T-helper 22 cell (primary cell): ENCODE data around the gene PPP2R3A.
"Not testable (repeated sequence)": the region's sequence is repeated elsewhere in the genome, so short reads cannot be mapped to it uniquely, and the experiment has no call there.

Experiments used
- DNase-seq: peaks from one replicate; pipeline ENCODE4 v3.0.0-alpha.2; 2020; ENCODE audit warnings: low read depth

The PPP2R3A gene

DNA sequence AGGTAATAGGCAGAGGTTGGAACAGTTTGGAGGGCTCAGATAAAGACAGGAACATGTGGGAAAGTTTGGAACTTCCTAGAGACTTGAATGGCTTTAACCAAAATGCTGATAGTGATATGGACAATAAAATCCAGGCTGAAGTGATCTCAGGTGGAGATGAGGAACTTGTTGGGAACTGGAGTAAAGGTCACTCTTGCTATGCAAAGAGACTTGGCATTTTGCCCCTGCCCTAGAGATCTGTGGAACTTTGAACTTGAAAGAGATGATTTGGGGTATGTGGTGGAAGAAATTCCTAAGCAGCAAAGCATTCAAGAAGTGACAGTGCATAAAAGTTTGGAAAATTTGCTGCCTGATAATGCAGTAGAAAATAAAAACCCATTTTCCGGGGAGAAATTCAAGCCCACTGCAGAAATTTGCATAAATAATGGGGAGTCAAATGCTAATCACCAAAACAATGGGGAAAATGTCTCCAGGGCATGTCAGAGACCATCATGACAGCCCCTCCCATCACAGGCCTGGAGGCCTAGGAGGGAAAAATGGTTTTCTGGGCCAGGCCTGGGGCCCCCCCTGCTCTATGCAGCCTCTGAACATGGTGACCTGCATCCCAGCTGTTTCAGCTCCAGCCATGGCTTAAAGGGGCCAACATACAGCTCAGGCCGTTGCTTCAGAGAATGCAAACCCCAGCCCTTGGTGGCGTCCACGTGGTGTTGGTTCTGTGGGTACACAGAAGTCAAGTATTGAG is 118.3 kb downstream of the PPP2R3A start:
- DNase-seq = not testable (repeated sequence)

DNA sequence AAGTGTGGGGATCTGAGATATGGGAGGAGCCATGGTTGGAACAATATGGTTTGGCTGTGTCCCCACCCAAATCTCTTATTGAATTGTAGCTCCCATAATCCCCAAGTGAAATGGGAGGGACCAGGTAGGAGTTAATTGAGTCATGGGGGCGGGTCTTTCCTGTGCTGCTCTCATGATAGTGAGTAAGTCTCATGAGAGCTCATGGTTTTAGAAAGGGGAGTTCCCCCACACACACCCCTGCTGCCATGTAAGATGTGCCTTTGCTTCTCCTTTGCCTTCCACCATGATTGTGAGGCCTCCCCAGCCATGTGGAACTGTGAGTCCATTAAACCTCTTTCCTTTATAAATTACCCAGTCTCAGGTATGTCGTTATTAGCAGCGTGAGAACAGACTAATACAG is 119.5 kb downstream of the PPP2R3A start:
- not testable (repeated sequence) for DNase-seq

DNA sequence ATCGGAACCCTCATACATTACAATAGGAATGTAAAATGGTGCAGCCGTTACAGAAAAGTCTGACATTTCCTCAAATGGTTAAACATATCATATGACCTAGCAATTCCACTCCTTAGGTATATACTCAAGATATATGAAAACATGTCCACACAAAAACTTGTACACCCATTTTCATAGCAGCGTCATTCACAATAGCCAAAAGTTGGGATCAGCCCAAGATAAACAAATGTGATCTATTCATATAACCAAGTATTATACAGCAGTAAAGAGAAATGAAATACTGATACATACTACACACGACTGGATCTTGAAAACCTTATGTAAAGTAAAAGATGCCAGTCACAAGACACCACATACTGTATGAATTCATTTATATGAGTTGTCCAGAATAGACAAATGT is 128.2 kb downstream of the PPP2R3A start:
- no peak for DNase-seq

DNA sequence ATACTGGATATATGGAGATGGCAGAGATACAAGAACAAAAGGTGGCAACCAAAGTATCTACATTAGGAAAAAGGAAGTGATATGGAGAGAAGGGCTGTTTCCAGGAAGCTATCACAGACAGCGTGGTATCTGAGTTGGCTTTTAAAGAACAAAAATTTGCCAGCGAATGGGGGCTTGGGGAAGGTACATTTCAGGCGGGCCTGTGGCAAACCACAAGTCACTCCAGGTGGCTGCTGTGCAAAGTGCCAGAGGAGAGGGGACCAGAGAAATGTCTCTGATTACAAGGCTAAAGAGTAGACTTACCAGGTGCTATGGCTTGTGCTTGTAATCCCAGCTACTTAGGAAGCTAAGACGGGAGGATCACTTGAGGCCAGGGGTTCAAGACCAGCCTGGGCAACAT is 139.5 kb downstream of the PPP2R3A start:
- no peak for DNase-seq

DNA sequence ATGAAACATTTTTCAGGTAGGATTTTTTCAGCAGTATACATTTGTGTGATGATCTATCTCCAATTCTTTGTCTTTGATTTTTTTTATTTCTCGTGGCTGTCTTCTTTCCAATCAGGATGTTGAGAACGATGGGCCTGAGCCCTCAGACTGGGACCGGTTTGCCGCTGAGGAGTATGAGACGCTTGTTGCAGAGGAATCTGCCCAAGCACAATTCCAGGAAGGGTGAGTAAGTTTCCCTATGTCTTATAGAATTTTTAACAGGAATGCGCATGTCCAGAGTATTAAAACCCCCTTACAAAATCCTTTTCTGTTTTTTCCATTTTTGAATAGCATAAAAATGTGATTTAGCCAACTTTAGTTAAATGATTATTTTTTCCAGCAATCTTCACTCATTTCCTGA is 140.6 kb downstream of the PPP2R3A start:
- no peak for DNase-seq

DNA sequence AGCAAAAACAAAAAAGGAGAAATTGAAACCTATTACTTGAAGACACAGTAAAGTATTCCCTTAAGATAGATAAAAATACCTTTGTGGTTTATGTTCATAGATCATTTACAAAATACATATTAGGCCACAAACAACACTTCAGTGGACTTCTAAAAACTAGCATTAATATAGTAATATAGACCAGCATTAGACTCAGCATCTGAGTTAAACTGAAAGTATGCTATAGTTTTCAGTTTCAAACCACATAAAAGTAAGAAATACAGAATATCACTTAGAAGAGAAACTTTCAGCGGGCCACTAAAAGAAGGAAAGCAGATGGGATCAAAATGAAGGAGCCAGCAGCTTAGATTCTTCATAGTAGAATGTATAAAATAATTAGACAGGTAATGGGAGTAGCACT is 144.0 kb downstream of the PPP2R3A start:
- no peak for DNase-seq

DNA sequence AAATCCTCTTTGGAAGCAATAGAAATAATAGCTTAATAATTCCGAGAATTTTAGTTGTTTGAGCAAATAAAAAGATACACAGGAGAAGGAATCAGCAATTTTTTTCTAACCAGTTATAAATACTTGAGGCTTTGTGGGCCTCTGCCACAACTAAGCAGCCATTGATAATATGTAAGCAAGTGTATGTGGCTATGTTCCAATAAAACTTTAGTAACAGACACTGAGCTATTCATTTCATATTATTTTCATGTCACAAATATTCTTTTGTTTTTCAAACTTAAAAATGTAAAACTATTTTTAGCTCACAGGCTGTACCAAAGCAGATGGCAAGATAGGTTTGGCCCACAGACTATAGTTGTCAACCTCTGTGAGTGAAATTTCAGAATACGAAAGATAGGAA is 145.0 kb downstream of the PPP2R3A start:
- no peak for DNase-seq

DNA sequence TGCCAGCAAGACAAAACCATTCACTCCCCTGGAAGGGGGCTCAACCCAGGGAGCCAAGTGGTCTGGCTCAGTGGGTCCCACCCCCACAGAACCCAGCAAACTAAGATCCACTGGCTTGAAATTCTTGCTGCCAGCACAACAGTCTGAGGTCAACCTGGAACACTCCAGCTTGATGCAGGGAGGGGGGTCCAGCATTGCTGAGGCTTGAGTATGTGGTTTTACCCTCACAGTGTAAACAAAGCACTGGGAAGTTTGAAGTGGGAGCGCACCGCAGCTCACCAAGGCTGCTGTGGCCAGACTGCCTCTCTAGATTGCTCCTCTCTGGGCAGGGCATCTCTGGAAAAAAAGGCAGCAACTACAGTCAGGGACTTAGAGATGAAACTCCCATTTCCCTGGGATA is 148.9 kb downstream of the PPP2R3A start:
- no peak for DNase-seq

DNA sequence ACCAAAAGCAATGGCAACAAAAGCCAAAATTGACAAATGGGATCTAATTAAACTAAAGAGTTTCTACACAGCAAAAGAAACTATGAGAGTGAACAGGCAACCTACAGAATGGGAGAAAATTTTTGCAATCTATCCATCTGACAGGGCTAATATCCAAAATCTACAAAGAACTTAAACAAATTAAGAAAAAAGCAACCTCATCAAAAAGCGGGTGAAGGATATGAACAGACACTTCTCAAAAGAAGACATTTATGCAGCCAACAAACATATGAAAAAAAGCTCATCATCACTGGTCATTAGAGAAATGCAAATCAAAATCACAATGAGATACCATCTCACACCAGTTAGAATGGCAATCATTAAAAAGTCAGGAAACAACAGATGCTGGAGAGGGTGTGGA is 153.8 kb downstream of the PPP2R3A start:
- not testable (repeated sequence) for DNase-seq

DNA sequence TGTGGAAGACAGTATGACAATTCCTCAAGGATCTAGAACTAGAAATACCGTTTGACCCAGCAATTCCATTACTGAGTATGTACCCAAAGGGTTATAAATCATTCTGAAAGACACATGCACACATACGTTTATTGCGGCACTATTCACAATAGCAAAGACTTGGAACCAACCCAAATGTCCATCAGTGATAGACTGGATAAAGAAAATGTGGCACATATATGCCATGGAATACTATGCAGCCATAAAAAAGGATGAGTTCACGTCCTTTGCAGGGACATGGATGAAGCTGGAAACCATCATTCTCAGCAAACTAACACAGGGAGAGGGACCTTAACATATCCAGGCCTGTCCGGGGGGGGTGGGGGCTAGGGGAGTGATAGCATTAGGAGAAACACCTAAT is 154.3 kb downstream of the PPP2R3A start:
- DNase-seq = not testable (repeated sequence)

DNA sequence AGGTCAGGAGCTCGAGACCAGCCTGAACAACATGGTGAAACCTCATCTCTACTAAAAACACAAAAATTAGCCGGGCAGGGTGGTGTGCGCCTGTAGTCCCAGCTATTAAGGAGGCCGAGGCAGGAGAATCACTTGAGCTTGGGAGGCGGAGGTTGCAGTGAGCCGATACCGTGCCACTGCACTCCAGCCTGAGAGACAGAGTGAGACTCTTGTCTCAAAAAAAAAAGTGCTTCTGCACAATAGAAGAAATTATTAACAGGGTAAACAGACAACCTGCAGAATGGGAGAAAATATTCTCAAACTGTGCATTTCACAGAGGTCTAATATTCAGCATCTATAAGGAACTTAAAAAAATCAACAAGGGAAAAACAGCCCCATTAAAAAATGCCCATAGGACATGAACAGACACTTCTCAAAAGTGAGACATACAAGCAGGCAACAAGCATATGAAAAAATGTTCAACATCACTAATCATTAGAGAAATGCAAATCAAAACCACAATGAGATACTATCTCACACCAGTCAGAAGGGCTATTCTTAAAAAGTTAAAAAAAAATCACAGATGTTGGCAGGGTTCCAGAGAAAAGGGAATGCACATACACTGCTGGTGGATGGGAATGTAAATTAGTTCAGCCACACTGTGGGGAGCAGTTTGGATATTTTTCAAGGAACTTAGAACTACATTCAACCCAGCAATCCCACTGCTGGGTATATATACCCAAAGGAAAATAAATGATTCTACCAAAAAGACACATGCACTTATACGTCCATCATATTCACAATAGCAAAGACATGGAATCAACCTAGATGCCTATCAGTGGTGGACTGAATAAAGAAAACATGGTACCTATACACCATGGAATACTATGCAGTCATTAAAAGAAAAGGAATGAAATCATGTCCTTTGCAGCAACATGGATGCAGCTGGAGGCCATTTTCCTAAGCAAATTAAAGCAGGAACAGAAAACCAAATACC is 155.1 kb downstream of the PPP2R3A start:
- DNase-seq = no peak

DNA sequence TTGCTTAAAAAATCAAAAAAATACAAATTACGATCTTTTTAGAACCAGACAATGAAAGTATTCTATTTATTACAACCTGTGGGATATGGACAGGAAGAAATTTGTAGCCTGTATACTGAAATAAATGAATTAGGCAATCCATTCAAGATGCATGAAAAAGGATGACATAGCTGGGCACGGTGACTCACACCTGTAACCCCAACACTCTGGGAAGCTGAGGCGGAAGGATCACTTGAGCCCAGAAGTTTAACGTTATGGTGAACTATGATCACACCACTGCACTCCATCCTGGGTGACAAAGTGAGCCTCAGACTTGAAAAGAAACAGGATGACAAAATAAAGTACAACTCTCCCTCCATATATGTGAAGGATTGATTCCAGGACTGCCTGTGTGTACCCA is 156.5 kb downstream of the PPP2R3A start:
- DNase-seq = no peak

DNA sequence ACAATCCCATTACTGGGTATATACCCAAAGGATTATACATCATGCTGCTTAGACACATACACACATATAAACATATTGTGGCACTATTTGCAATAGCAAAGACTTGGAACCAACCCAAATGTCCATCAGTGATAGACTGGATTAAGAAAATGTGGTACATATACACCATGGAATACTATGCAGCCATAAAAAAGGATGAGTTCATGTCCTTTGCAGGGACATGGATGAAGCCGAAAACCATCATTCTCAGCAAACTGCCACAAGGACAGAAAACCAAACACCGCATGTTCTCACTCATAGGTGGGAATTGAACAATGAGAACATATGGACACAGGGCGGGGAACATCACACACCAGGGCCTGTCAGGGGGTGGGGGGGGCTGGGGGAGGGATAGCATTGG is 166.1 kb downstream of the PPP2R3A start:
- not testable (repeated sequence) for DNase-seq

DNA sequence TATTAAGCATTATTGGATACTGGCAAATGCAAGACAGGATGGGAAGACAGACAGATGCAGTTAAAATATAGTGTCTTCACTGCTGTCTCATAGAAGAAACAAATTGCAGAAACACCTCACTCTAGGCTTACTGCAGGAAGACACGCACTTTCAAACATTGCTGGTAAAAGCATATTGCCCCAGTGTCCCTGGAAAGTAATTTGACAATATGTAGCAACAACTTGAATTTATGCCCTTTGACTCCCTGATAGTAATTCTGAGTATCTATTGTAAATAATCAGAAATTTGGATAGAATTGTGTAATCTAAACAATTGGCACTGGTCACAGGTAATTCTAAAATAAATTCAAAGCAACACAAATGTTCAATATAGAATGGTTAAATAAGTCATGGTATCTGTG is 168.6 kb downstream of the PPP2R3A start:
- no peak for DNase-seq

DNA sequence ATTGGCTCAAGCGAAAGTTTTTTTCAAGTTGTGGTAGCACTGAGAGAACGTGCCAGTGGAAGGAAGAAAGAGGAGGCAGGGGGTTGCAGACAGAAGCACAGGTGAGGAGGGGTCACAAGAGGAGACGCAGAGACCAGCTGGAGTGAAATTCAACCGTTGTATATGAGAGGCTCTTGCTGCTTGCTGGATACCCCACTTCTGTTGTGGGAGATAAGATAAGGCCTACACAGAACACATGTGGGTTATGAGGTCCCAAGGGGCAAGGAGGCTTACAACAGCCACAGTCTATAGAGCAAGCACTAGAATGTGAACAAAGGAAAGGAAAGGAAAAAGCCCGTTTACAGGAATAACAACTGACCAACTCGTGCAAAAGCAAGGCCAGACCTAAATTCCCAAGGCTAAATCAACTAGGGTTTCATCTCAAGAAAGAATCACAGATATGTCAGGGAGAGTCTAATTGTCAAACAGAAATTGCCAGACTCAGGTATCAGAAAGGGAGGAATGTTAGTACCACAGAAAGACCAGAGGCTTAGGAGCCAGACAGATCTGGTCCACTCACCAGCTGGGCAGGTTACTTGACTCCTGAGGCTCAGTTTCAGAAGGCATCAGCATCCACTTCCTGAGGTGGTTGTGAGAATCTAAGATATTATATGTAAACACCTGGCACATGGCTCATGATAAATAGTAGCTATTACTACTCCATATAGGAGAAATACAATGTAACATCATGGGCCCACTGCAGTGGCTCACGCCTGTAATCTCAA is 169.7 kb downstream of the PPP2R3A start:
- no peak for DNase-seq

DNA sequence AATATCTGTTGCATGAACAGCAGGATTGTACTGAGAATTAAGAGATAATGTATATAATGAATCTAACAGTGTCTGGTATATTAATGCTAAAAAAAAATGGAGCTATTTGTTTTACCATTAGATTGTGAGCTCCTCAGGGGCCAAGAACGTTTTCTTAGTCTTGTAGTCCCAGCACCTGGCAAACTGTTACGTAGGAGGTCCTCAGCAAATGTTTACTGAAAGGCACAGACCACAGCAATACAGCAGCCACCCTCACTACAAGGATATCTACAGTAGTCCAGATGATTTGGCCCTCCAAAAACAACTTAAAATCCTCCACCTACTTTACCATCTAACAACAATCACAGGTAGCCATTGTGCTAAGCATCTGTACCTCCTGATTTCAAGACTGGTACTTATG is 170.9 kb downstream of the PPP2R3A start:
- DNase-seq = no peak

DNA sequence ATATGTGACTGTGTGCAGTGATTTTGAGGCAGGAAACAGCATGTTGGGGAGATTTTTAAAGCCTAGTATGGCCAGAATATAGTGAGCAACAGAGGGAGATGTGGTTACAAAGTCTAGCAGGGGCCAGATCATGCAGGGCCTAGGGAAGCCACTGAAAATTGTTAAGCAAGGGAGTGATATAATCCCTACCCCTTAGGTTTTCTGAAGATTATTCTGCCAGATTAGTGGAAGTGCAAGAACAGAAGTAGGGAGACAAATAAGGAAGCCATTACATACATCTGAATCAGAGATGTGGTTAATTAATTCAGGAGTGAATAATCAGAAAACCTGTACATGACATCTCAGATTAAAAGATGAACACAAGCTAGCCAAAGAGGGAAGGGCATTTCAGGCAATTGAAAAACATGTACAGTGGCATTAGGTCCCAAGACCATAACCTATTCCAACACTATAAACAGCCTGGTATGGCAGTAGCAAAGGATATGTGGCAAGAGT is 175.8 kb downstream of the PPP2R3A start:
- DNase-seq = no peak

DNA sequence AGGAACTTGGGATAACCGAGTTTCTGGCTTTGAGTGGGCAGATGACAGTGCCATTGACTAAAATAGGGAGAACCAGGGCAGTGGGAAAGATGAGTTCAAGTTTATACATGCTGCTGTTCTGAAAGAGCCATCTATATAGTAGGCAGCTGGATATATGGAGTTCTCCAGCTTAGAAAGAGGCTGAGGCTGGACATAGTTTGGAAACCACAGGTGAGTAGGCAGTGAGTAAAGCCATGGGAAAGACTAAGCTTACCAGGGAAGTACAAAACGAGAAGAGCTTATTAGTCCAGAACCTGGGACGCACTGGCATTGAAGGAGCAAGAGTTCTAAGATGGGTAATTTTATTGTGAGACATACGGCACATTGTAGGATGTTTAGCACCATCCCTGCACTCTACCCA is 176.4 kb downstream of the PPP2R3A start:
- DNase-seq = no peak

DNA sequence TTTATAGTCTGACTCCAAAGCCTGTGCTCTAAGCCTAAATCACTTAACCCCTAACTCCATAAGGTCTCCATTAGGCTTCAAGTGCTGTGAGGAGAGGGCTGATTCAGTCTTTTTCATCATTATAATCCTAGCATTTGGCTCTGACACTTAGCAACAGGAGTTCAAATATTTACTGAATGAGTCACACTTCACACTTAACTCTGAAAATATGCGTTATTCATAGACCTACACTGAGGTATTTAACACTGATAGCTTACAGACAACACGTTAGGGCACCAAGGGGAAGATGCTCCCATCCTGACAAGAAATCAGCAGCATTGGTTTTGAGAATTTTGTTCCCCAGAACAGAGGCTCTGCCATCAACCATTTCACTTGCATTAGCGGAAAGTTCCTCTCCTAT is 177.1 kb downstream of the PPP2R3A start:
- DNase-seq = no peak

DNA sequence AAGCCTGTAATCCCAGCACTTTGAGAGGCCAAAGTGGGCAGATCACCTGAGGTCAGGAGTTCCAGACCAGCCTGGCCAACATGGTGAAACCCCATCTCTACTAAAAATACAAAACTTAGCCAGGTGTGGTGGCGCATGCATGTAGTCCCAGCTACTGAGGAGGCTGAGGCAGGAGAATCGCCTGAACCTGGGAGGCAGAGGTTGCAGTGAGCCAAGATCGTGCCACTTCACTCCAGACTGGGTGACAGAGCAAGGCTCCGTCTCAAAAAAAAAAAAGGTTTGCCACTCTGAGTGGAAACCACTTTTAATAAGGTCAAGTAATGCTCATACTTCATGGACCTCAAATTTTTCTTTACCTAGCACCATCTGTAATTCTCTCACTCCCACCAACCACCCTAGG is 178.9 kb downstream of the PPP2R3A start:
- DNase-seq = not testable (repeated sequence)

DNA sequence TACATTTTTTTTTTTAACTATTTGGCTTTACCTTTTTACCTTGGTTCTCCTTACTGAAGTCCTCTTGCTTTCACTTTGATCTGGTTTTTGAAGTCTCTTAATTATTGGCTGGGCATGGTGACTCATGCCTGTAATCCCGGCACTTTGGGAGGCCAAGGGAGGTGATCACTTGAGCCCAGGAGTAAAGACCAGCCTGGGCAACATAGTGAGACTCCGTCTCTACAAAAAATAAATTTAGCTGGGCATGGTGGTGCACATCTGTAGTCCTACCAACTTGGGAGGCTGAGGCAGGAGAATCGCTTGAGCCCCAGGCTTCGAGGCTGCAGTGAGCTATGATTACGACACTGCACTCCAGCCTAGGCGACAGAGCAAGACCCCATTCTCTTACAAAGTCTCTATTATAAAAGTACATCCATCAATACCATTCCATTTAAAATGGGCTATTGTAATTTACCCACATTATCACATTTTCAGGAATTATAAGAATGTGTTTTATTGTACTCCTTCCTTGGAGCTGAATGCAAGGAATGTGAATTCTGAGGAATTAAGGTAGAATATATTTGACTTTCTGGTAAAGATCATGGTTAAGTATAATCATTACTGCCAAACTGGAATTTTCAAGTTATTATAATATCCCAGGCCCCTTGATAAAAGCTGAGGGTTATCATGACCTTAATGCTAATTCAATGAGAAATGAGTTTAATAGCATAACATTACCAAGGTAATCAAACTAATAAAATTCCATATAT is 181.6 kb downstream of the PPP2R3A start:
- no peak for DNase-seq

DNA sequence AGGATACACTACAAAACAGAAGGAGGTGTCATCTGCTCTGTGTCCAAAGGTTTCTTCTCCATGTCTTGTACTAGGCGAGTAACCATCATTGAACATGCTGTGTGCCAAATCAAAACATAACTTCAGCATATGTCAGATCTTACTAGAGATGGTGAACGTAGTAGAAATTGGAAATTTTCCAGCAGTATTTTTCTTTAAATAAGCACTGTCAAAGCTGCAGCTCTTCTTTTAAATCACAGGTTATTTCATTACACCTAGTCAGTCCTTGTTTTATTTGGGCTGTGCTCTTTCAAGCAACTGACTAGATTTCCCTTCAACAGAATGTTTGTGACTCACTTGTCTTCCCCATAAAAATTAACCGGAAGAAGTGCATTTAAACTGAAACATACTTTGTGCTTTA is 184.1 kb downstream of the PPP2R3A start:
- no peak for DNase-seq
